HG03108 (cell line): ENCODE data around the gene PCSK4.

ENCODE experiments used
- ATAC-seq: cut with Tn5 transposase; IDR thresholded peaks from one replicate; pipeline ENCODE4 v1.9.1; 2021; ENCODE audit warnings: moderate library complexity; ENCODE audit not compliant: unreplicated experiment

PCSK4 gene

DNA sequence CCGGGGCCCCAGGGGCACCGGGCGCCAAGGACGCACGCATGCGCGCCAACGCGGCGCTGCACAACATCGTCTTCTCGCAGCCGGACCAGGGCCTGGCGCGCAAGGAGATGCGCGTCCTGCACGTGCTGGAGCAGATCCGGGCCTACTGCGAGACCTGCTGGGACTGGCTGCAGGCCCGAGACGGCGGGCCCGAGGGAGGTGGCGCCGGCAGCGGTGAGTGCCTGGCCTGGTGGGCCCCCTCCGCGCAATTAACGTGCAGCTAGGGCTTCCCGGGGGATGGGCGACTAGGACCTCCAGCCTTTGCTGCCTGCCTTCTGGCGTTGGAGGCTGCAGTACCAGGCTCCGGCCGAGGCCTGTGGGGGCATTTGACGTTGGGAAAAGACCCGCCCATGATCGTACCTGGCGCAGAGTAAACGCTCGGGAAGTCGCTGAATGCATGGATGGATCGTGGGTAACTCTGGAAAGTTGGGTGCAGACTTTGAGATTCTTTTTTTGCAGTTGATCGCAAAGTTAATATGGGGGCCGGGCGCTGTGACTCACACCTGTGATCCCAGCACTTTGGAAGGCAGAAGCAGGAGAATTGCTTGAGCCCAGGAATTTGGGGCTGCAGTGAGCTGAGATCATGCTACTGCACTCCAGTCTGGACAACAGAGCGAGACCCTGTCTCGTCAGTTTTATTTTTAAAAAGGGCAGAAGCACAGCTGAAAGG is 33.0 kb downstream of the PCSK4 start:
- no peak for ATAC-seq

DNA sequence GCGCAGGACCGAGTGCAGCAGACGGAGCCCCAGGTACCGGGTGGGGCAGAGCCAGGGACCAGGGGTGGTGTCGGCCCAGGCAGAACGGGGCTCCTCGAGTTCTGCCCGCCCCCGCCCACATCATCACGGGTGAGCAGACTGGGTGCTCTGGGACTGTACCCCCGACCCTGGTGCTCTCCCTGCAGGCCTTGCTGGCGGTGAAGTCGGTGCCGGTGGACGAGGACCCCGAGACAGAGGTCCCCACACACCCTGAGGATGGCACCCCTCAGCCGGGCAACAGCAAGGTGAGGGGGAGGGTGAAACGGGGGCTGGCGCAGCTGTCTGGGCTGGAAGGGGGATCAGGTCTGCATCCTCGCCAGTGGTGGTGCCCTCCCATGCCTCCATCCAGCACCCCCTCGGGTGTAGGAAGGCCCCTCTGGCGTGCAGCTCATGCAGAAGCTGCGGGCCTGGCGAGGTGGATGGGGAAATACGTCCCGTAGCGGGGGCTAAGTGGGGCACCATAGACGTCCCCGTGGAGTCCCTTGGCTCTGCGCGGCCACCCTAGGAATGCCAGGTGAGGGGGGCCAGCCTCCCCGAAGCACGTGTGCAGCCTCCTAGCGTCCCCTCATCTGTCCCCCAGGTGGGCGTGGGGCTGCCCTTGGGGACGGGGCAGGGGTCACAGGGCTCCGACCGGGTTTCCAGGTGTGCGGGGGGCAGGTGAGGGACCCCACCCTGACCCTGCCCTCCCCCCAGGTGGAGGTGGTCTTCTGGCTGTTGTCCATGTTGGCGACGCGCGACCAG is 33.8 kb downstream of the PCSK4 start:
- no peak for ATAC-seq

GRCh38 chr19:1455336-1456120 is 34.6 kb downstream of the PCSK4 start:
- no peak for ATAC-seq

DNA sequence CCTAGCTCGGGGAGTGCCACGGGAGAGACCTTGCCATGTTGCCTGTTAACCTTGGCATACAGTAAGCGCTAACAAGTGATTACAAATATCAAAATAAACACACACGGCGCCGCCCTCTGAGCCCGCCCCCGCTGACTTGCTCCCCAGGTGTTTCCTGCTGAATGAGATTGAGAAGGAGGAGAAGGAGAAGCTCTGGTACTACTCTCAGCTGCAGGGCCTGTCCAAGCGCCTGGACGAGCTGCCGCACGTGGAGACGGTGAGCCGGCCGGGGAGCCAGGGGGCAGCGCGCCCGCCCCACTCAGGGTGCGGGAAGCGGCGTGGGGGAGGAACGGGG is 35.2 kb downstream of the PCSK4 start:
- no peak for ATAC-seq

DNA sequence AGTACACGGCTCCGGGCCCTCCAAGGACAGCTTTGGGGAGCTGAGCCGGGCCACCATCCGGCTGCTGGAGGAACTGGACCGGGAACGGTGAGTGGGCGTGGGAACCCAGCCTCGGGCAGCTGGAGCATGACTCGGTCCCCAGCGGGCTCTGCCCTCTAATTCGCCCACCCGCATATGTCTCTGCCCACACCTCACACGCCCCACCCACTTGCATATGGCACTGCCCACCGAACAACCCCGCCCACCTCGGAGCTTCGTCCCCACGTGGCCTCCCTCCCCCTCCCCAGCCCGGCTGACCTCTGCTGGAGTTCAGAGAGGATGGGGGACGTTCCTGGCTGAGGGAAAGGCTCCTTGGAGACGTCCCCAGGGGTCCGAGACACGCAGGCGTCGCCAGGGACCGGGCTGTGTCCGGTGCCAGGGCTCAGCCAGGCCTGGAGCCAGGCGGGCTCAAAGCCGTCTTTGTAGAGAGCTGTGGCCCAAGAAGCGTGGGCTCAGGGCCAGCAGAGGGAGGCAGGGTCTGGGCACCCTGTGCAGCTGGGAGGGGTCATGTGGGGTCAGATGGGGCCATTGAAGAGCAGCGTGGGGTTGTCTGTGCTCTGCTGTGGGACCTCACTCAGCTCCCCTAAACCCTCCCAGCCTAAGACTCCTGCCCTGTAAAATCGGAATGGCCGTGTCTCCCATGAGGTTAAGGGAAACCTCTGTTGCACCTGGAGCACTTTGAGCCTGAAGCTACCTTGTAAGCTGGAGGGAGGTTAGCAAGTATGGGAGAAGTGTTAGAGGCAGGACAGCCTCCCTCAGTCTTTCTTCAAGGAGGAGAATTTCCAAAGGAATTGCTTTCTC is 36.4 kb downstream of the PCSK4 start:
- no peak for ATAC-seq

DNA sequence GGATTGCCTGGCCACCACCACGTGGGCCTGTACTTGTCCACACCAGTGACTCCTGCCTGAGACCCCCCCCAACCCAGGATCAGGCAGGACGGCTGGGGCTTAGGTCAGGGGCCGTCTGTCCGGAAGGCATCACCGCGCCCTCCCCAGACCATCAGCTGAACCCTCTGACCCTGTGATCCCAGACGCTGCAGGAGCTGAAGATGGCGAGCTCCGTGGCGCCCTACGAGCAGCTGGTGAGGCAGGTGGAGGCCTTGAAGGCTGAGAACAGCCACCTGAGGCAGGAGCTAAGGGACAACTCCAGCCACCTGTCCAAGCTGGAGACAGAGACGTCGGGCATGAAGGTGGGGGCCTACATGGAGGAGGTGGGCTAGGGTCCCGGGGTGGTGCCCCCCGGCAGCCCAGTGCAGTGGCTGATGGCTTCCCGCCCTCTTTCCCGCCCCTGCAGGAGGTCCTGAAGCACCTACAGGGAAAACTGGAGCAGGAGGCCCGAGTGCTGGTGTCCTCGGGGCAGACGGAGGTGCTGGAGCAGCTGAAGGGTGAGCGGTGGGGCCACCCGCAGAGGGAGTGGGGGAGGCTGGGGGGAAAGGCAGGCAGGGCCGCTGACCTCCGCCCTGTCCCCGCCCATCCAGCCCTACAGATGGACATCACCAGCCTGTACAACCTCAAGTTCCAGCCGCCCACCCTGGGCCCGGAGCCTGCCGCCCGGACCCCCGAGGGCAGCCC is 37.2 kb downstream of the PCSK4 start:
- no peak for ATAC-seq

DNA sequence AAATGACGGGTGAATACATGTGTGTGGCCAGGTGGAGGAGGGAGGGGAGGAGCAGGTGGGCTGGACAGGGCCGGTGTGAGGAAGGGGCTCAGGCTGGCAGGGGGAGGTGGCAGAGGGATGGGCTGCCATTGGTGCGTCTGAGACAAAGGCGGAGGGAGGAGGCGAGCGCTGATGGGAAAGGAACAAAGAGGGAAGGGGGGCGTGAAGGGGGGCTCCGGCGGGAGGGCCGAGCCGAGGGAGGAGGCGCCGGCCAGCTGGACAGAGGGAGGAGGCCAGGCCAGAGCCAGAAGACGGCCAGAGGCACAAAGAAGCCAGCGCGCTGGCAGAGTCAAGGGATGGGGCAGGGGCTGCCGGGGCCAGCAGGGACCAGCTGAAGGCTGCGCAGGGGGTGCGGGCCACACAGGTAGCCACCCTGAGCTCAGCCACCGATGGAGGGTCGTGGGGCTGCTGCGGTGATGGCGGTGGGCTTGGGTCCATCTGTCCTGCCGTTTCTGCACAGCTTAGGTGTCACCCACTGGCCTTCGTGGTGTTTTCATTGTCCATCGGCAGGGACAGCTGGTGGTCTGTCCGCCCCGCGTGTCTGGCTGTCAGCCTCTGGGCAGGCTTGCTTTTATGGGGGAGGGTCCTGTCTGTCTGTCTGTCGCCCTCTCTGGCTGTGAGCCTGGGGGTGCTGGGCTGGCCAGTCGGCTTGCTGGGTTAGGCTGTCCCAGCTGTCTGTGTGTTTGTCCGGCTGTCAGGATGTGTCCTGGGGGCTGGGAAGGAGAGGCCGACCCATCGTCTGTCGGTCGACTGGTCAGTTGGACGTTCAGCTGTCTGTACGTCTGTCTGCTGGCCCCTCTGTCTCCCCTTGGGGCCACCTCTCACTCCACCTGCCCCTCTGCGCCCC is 38.0 kb downstream of the PCSK4 start:
- no peak for ATAC-seq

- ATAC-seq, result no peak
Measured at GRCh38 chr19:1450735-1451731, 39.1 kb downstream of the PCSK4 start.

GRCh38 chr19:1449467-1450442 is 40.4 kb downstream of the PCSK4 start, which contains the start of gene APC2:
APC2 (plus strand) TSS chr19:1450121; CDS start chr19:1453002, 2,881 bp downstream.
- no peak for ATAC-seq

DNA sequence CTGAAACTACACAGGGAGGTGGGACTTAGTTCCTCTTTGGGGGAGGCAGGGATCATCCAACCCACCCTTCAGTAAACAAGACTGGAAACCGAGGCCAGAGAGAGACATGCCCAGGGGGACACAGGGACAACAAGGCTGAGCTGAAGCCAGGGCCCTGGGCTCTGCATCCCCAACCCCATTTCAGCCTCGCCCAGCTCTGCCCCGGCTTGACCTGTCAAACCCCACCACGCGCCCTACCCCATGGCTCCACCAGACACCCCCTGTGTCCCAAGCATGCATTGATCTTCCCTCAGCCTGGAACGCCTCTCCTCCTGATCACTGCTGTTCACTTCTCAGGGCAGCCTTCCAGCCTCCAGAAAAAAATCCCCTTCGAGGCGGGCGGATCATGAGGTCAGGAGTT is 42.2 kb downstream of the PCSK4 start:
- ATAC-seq, result no peak

GRCh38 chr19:1447504-1447903 is 42.6 kb downstream of the PCSK4 start:
- ATAC-seq, result no peak

- no peak for ATAC-seq
Measured at GRCh38 chr19:1446713-1447481, 43.3 kb downstream of the PCSK4 start.

- ATAC-seq, result no peak
Measured at GRCh38 chr19:1445932-1446712, 44.0 kb downstream of the PCSK4 start.

- peak; percentile 76 for ATAC-seq
Measured at GRCh38 chr19:1445185-1445931, 44.8 kb downstream of the PCSK4 start.
